Tibial nerve (tissue), 4 donors: Measurements from ENCODE around the gene ELMO3.

Source experiments
- CTCF ChIP-seq, 5 experiments: fragments of 200-600 bp in 3 of 5; fragments of 450-650 bp in 2 of 5; sonication (generic) in 3 of 5; IDR thresholded peaks; one replicate each; pipeline ENCODE4 v1.5.1; 2016 to 2019; ENCODE audit warnings: antibody characterized with exemption in 5 of 5, mild to moderate bottlenecking in 3 of 5, moderate library complexity in 2 of 5
- EP300 ChIP-seq, 2 donors: sonication (generic); formaldehyde crosslinking; IDR thresholded peaks; one replicate each; pipeline ENCODE4 v1.6.1; 2017; ENCODE audit warnings: antibody characterized with exemption in 2 of 2, mild to moderate bottlenecking in 1 of 2
- POLR2A ChIP-seq, 2 donors: fragments of 450-650 bp; IDR thresholded peaks; one replicate each; pipeline ENCODE4 v1.6.1; 2017; ENCODE audit warnings: antibody characterized with exemption in 2 of 2, mild to moderate bottlenecking in 2 of 2, moderate library complexity in 2 of 2

GRCh38 chr16:67150833-67151396, 48.0 kb upstream of the ELMO3 start, which contains the start of gene B3GNT9:
- TF ChIP-seq POLR2A (IDR thresholded peaks at IDR 0.05) = no peak
- TF ChIP-seq CTCF (IDR thresholded peaks at IDR 0.05) = no peak
- TF ChIP-seq EP300 (IDR thresholded peaks at IDR 0.05) = peak in 1 of 2 donors; percentile 9
